B cell (primary cell): ENCODE data around the gene CRY2. TPM values are rescaled to one million over a fixed set of nuclear protein-coding genes. Genes with fewer than 3 reads are reported as not detected.

ENCODE experiments used
- ATAC-seq: fragments of 200-7000 bp; cut with Tn5 transposase; one replicate; pipeline ENCODE4 v1.10.0; 2021; ENCODE audit warnings: low read depth, mild to moderate bottlenecking, moderate number of reproducible peaks, moderate library complexity
- CTCF ChIA-PET: fragments of 350-600 bp; sonication (Branson Sonifier 250); formaldehyde crosslinking; loops from one replicate; lab custom pipeline; 2021; ENCODE audit warnings: antibody characterized with exemption, inconsistent platforms; lab: Charles Lee
- POLR2A ChIA-PET: fragments of 350-600 bp; sonication (Branson Sonifier 250); formaldehyde crosslinking; loops from one replicate; lab custom pipeline; 2021; ENCODE audit warnings: antibody characterized with exemption; lab: Charles Lee
- DNase-seq: peaks from one replicate; pipeline ENCODE4 v3.0.0; 2013
- H2AFZ ChIP-seq: 2 replicates; pipeline ENCODE4 v1.6.1; 2012; ENCODE audit warnings: mild to moderate bottlenecking, low read depth, low read length; ENCODE audit not compliant: insufficient read depth, poor library complexity, severe bottlenecking
- H3K27ac ChIP-seq, 2 donors: 1 replicate in 1 of 2; 2 replicates in 1 of 2; pipeline ENCODE4 v1.5.1; 2012 to 2013; ENCODE audit warnings: low read length in 2 of 2, mild to moderate bottlenecking in 2 of 2, moderate library complexity in 1 of 2
- H3K27me3 ChIP-seq, 4 experiments: fragments of 200-600 bp in 1 of 4; sonication (generic) in 1 of 4; replicated peaks in 1 of 4; 1 replicate in 2 of 4; 2 replicates in 2 of 4; pipeline versions ENCODE4 v1.6.1 to v1.7.0; 2013 to 2016; ENCODE audit warnings: low read length in 3 of 4, mild to moderate bottlenecking in 2 of 4, mixed read lengths in 1 of 4, moderate library complexity in 1 of 4; ENCODE audit not compliant: insufficient read depth in 4 of 4, control insufficient read depth in 3 of 4; ENCODE audit errors: control extremely low read depth in 1 of 4
- H3K36me3 ChIP-seq, 2 experiments: replicated peaks in 1 of 2; 1 replicate in 1 of 2; 2 replicates in 1 of 2; pipeline versions ENCODE4 v1.6.1 to v1.7.1; 2013; ENCODE audit warnings: low read length in 1 of 2; ENCODE audit not compliant: insufficient read depth in 2 of 2, control insufficient read depth in 1 of 2; ENCODE audit errors: control extremely low read depth in 1 of 2, extremely low read depth in 1 of 2
- H3K4me1 ChIP-seq, 2 donors: fragments of 200-600 bp in 1 of 2; sonication (generic) in 1 of 2; 1 replicate in 1 of 2; 2 replicates in 1 of 2; pipeline versions ENCODE4 v1.5.1 to v1.6.1; 2013 to 2017; ENCODE audit warnings: low read length in 2 of 2; ENCODE audit not compliant: control insufficient read depth in 2 of 2, insufficient read depth in 2 of 2
- H3K4me2 ChIP-seq: replicated peaks from 2 replicates; pipeline ENCODE3; 2012; ENCODE audit warnings: mild to moderate bottlenecking, low read depth, low read length; ENCODE audit not compliant: poor library complexity, severe bottlenecking
- H3K4me3 ChIP-seq, 5 experiments: fragments of 200-600 bp in 1 of 5; sonication (generic) in 1 of 5; 1 replicate in 3 of 5; 2 replicates in 2 of 5; pipeline versions ENCODE4 v1.5.1 to v1.7.0; 2011 to 2016; ENCODE audit warnings: low read length in 4 of 5, mild to moderate bottlenecking in 4 of 5, low read depth in 2 of 5, control low read depth in 1 of 5, moderate library complexity in 1 of 5; ENCODE audit not compliant: insufficient read depth in 1 of 5; ENCODE audit errors: control extremely low read depth in 1 of 5, extremely low read depth in 1 of 5
- H3K79me2 ChIP-seq: fragments of 200-600 bp; sonication (generic); one replicate; pipeline ENCODE4 v1.6.0; 2016; ENCODE audit warnings: low read length; ENCODE audit not compliant: control insufficient read depth, insufficient read depth
- H3K9ac ChIP-seq: fragments of 200-600 bp; sonication (generic); 2 replicates; pipeline ENCODE4 v1.6.1; 2017; ENCODE audit warnings: mild to moderate bottlenecking, low read length, moderate library complexity
- H3K9me3 ChIP-seq, 3 donors: one replicate each; pipeline versions ENCODE4 v1.6.1 to v1.7.1; 2013; ENCODE audit warnings: low read length in 2 of 3; ENCODE audit not compliant: control insufficient read depth in 2 of 3, insufficient read depth in 1 of 3; ENCODE audit errors: control extremely low read depth in 1 of 3
- H4K20me1 ChIP-seq: 2 replicates; pipeline ENCODE4 v1.6.0; 2012; ENCODE audit warnings: mild to moderate bottlenecking, low read length; ENCODE audit not compliant: insufficient read depth, control insufficient read depth, poor library complexity, severe bottlenecking
- H3K27ac Mint-ChIP-seq: one replicate; pipeline ENCODE4 v1.8.0; 2021; ENCODE audit warnings: mixed read lengths
- H3K27me3 Mint-ChIP-seq: one replicate; pipeline ENCODE4 v1.8.0; 2021; ENCODE audit warnings: mixed read lengths
- H3K4me1 Mint-ChIP-seq: one replicate; pipeline ENCODE4 v1.8.0; 2021; ENCODE audit warnings: mixed read lengths
- H3K4me3 Mint-ChIP-seq: one replicate; pipeline ENCODE4 v1.8.0; 2021; ENCODE audit warnings: mixed read lengths
- H3K9me3 Mint-ChIP-seq: one replicate; pipeline ENCODE4 v1.8.0; 2022; ENCODE audit warnings: mixed read lengths; ENCODE audit not compliant: insufficient read depth
- CTCF ChIP-seq: fragments of 200-600 bp; IDR thresholded peaks from one replicate; pipeline ENCODE4 v1.8.0; 2022; ENCODE audit warnings: antibody characterized with exemption, mild to moderate bottlenecking
- EZH2 ChIP-seq: IDR thresholded peaks from 2 replicates; pipeline ENCODE4 v1.6.1; 2012; ENCODE audit warnings: borderline replicate concordance, low read depth, mild to moderate bottlenecking, moderate library complexity, low read length; ENCODE audit not compliant: insufficient read depth, poor library complexity, severe bottlenecking
- WGBS: methylation state at CpG from one replicate; pipeline ENCODE4 v1.1.5; 2013; ENCODE audit warnings: missing lambda C conversion rate; ENCODE audit not compliant: insufficient coverage; 5-methylcytosine and 5-hydroxymethylcytosine counted together
- intact Hi-C: fragments of 100-400 bp; cut with micrococcal nuclease; formaldehyde crosslinking; loops from one replicate; pipeline ENCODE4 v1.10.0; 2022
- polyA plus RNA-seq: library from polyadenylated mRNA; depleted of rRNA; stranded (reverse); fragments of >200 nt; gene quantifications from 2 replicates; pipeline ENCODE4 v1.2.3, GENCODE V29; 2012
- total RNA-seq, 2 donors: library from RNA; stranded (reverse); fragments of 120-200 nt in 1 of 2; gene quantifications; 1 replicate in 1 of 2; 2 replicates in 1 of 2; pipeline versions ENCODE4 v1.2.3 to v1.2.4, GENCODE V29; 2013 to 2022

Gene CRY2
- total and polyA plus RNA-seq, 2 donors (not counting 1 experiment from before 2014, with no cell fraction given), result 20.4 to 65.1 TPM

GRCh38 chr11:45851228-45851627 is 4.0 kb downstream of the CRY2 start:
- ATAC-seq, result no peak
- no peak for DNase-seq
- no peaks in the 10 kb centered on the region for H3K9me3 ChIP-seq
- peaks cover 88% of the 10 kb centered on the region for H3K79me2 ChIP-seq
- H3K36me3 ChIP-seq, result peaks cover 0 to 16% of the 10 kb centered on the region in 2 experiments
- H3K4me3 ChIP-seq, result no peak overlapping the region
- no peak overlapping the region for H3K27ac ChIP-seq
- ChIA-PET POLR2A (no interaction called here), CTCF (interaction anchor here (1.1 to 3.2 kb wide), 2 partner anchors 9 to 80 kb away, joined by 3 to 12 read pairs; no protein-coding TSS in a partner anchor)
- Mint-ChIP-seq H3K4me3 (no peak overlapping the region), H3K27me3 (no peaks in the 10 kb centered on the region), H3K4me1 (peaks cover 53% of the 10 kb centered on the region), H3K9me3 (no peaks in the 10 kb centered on the region), H3K27ac (no peak overlapping the region)
- H3K4me1 ChIP-seq, result peaks cover 31 to 38% of the 10 kb centered on the region in 2 donors
- H2AFZ ChIP-seq, result no peak overlapping the region
- peaks cover 72% of the 10 kb centered on the region for H4K20me1 ChIP-seq
- no peaks in the 10 kb centered on the region for H3K27me3 ChIP-seq
- TF ChIP-seq EZH2, result no peak
- TF ChIP-seq CTCF, result no peak
- no peak overlapping the region for H3K9ac ChIP-seq
- no peak overlapping the region for H3K4me2 ChIP-seq
- 100% methylated on average over 1 of the region's 2 CpGs for WGBS
- intact Hi-C loops, result no loop called here

- Histone ChIP-seq H2AFZ (no peak overlapping the region), H4K20me1 (peaks cover 79% of the 10 kb centered on the region), H3K27ac (peak overlapping the region in 1 of 2 donors; percentile 30), H3K4me3 (no peak overlapping the region), H3K27me3 (no peaks in the 10 kb centered on the region), H3K4me2 (peak overlapping the region; percentile 51), H3K79me2 (peaks cover 92% of the 10 kb centered on the region), H3K4me1 (peaks cover 25 to 31% of the 10 kb centered on the region in 2 donors), H3K9me3 (no peaks in the 10 kb centered on the region), H3K36me3 (peaks cover 0 to 24% of the 10 kb centered on the region in 2 experiments), H3K9ac (peak overlapping the region; percentile 22)
- Mint-ChIP-seq H3K27ac (no peak overlapping the region), H3K27me3 (no peaks in the 10 kb centered on the region), H3K4me1 (peaks cover 45% of the 10 kb centered on the region), H3K4me3 (peak overlapping the region; percentile 56), H3K9me3 (no peaks in the 10 kb centered on the region)
- WGBS, result 85% methylated on average over 3 of the region's 4 CpGs
- POLR2A ChIA-PET, result no interaction called here
- ATAC-seq (no peak), DNase-seq (no peak)
- TF ChIP-seq EZH2, result no peak
- no peak for TF ChIP-seq CTCF
- intact Hi-C loops, result no loop called here
- CTCF ChIA-PET, result interaction anchor here (3.2 kb wide), 1 partner anchor 80 kb away, joined by 12 read pairs; no protein-coding TSS in a partner anchor
These were observed 4.9 kb downstream of the CRY2 start for GRCh38 chr11:45852018-45852711.
